Measurements from ENCODE around the gene FGF8.

FGF8 gene

DNA sequence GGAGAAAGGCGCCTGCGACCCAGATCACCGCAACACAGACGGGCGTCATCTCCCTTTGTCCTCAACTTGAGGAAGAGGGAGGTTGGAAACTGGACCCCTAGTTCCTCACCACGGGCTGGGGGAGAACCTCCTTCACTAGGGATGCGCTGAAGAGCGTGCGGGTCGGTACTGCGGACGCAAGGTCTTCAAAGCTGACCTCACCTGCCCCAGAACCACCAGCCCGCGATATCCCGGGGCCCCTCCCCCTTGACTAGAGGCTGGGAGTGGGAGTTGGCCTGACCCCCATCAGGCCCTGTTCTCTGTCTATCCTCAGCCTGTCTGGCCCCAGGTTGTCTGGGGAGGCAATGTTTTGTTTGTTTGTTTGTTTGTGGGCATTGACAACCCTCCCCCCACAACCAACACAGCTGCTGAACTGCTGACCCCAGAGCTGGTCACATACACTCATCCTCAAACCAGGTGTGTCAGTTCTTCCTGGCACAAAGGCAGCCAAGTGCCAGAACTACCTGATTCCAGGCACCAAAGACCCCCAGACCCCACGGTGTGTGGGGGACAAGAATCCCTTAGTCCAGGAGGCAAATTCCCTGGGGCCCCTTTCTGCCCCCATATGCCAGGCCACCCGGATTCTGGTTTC is 4.4 kb upstream of the FGF8 start:
- TF ChIP-seq JUND (IDR thresholded peaks at IDR 0.05; ENCODE audit: low read depth) = no peak
- DNase-seq (ENCODE audit: low read depth in 1 of 2, low spot score in 1 of 2) = peak in 1 of 2 experiments; percentile 18
- in situ Hi-C loops (cut with HindIII; ENCODE audit: low pct_unique_long_range_greater_than_20kb, low sequenced_read_pairs) = no loop called here

DNA sequence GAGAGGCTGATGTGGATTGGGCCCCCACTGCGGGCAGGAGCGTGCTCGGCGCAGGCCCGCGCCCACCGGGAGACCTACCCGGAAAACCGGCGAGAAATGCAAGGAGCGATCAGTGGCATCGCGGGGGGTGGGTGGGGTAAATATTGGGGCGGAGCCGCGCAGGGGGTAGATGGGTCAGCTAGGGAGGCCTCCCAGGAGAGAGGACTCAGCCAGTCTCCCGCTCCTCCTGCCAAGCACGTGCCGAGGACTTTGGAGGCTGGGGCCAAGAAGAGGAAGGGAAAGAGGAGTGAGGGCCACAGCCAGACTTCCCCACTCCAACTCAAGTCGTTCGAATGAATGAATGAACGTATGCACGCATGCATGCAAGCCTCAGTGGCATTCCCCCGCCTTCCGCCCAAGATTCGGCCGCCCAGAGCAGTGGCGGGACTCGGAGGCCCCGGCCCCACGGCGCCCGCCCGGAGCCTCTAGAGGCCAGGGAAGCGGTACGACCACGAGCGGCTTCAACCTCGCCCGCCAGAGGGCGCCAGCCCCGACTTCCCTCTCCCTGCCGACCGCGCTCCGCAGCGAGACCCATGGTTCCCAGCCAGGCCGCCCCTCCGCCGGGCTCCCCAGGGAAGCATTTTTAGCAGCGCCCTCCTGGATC is 3.8 kb upstream of the FGF8 start:
- in situ Hi-C loops (cut with HindIII; ENCODE audit: low pct_unique_long_range_greater_than_20kb, low sequenced_read_pairs) = no loop called here
- TF ChIP-seq JUND (IDR thresholded peaks at IDR 0.05; ENCODE audit: low read depth) = no peak
- peak; percentile 79 to 92 for DNase-seq (ENCODE audit: low read depth in 1 of 2, low spot score in 1 of 2)

DNA sequence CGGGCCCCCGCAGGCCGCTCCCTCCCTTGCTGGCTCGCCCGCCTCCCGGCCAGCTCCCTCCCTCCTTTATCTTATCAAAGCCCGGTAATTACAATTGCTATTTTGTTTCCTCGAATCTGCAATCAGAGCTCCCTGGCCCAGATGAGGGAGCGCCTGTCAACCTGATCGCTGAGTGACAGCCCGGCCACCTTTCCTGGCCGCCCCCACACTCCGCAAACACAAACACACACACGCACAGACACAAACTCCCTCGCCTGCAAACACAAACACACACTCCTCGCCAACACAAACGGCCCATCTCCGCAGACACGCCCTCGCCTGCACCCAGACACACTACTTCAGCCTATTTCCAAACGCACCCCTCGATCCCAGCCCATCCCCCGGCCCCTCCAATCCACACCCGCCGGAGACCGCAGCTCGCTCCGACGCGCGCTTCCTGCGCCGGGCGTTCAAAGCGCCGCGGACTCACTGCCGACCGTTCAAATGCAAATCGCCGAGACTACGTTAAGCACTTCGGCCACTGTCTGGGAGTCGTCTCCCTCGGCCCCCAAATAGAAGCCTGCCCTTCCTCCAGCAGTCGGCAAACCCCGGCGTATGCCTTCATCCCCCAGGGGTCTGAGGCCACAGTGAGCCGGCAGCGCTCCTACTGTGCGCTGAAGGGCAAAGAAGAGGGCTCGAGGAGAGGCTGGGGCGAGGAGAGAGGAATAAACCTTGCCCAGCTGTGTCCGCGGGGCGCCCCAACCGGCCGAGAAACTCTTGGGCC is 3.0 kb upstream of the FGF8 start:
- no peak for TF ChIP-seq JUND (IDR thresholded peaks at IDR 0.05; ENCODE audit: low read depth)
- DNase-seq (ENCODE audit: low read depth in 1 of 2, low spot score in 1 of 2) = peak in 1 of 2 experiments; percentile 41
- in situ Hi-C loops (cut with HindIII; ENCODE audit: low pct_unique_long_range_greater_than_20kb, low sequenced_read_pairs) = no loop called here

DNA sequence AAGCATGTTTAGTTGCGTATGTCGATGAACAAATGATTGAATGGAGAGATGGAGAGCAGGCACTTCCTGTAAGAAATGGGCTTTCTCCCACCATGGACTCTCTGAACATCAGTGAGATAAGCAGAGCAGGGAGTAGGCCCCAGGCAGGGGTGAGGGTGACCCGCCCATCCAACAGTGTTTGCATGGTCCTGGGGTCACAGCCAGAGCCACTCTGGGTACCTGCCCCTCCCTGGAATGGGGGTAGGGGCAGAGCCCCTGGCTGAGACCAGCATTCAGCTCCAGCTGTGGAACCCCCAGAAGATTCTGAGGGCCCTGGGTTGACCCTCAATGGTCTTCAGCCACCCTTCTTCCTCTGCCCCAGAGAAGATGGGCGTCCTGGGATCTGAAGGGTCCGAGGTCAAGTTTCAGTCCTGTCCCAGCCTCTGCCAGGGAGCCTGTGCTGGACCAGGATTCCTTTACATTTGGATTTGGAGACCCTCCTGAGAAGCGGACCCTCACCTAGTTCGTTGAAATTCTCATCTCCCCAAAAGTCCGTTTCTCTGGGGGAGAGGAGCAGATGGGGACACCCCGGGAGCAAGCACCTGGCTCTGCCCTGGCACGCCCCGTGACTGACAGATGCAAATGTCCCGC is 2.4 kb upstream of the FGF8 start:
- in situ Hi-C loops (cut with HindIII; ENCODE audit: low pct_unique_long_range_greater_than_20kb, low sequenced_read_pairs) = no loop called here
- no peak for TF ChIP-seq JUND (IDR thresholded peaks at IDR 0.05; ENCODE audit: low read depth)
- no peak for DNase-seq (ENCODE audit: low read depth in 1 of 2, low spot score in 1 of 2)

DNA sequence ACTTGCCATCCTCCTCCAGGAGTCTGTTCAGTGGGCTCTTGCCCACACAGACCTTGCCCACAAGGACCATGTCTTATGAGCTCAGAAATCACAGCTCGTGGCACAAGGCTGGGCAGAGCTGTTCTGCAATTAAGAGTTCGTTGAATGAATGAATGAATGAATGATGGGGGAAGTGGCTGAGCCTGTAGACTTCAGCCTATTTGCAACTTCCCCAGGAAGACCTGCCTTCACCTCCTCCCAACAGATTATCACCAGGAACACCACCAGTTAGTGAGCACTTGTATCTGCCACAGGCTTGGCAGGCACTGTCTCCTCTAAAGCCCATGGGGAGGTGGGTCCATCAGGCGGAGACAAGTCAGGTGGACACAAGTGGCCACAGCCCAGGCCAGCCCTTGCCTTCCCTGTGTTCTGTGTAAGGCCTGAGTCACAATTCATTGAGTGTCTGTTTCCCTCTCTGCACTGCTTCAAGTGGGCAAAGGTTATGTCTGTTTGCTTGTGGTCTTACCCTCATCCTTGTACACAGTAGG is 1.8 kb upstream of the FGF8 start:
- in situ Hi-C loops (cut with HindIII; ENCODE audit: low pct_unique_long_range_greater_than_20kb, low sequenced_read_pairs) = no loop called here
- no peak for DNase-seq (ENCODE audit: low read depth in 1 of 2, low spot score in 1 of 2)
- TF ChIP-seq JUND (IDR thresholded peaks at IDR 0.05; ENCODE audit: low read depth) = no peak

DNA sequence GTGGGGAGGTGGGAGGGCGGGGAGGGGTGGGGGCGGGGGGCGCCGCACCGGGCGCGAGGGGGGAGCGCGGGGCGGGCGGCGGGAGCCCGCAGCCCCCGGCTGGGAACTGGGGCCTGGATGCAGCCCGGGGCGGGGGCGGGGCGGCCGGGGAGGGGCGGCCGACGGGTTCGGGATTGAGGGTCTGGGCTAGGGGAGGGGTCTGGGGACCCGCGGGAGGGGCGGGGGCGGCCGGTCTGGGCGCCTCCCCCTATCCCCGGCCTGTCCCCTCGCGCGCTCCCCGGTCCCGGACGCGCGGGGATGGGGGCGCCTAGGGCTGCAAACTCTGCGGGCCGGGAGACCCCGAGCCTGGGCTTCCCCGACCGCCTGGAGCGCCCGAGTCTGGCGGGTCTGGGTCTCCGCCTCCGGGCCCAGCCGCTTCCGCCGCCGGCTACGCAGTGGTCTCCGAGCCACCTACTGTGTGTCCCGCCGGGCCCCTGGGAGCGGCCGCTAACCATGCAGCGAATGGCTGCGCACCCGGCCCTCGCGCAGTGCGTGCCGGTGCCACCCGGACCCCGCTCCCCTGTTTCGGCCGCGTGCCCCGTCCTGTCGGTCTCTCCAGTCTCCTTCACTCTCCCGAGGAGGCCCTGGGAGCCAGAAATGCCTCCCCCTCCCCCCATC is 375 bp upstream of the FGF8 start:
- in situ Hi-C loops (cut with HindIII; ENCODE audit: low pct_unique_long_range_greater_than_20kb, low sequenced_read_pairs) = no loop called here

DNA sequence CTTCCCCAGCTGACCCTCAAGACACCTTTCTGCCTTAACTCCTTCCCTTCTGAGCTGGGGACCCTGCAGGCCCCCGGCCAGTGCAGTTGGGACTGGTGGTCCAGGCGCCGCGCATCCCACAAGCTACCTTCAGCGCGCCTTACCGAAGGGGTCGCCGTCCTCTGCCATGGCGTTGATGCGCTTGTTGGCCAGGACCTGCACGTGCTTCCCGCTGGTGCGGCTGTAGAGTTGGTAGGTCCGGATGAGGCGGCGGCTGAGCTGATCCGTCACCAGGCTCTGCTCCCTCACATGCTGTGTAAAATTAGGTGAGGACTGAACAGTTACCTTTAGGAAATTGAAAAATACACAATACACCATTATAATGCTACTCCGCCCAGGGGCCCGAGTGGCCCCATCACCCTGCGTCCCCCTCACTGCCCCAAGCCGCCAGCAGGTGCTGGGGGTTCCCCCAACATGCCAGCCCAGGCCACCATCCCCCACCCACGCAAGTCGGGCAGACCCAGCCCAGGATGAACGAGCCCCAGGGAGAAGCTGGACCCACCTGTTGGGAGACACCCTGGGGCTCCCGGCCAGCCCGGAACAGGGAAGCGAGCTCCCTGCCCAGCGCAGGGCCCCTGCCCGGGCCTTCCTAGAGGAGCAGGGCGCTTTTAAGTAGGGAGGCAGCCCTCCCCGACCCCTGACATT is 1.2 kb downstream of the FGF8 start:
- DNase-seq (ENCODE audit: low read depth in 1 of 2, low spot score in 1 of 2) = no peak
- no peak for TF ChIP-seq JUND (IDR thresholded peaks at IDR 0.05; ENCODE audit: low read depth)
- in situ Hi-C loops (cut with HindIII; ENCODE audit: low pct_unique_long_range_greater_than_20kb, low sequenced_read_pairs) = no loop called here

More for the DNA sequence above, 375 bp upstream of the FGF8 start:
- TF ChIP-seq JUND (IDR thresholded peaks at IDR 0.05; ENCODE audit: low read depth) = no peak
- no peak for DNase-seq (ENCODE audit: low read depth in 1 of 2, low spot score in 1 of 2)

DNA sequence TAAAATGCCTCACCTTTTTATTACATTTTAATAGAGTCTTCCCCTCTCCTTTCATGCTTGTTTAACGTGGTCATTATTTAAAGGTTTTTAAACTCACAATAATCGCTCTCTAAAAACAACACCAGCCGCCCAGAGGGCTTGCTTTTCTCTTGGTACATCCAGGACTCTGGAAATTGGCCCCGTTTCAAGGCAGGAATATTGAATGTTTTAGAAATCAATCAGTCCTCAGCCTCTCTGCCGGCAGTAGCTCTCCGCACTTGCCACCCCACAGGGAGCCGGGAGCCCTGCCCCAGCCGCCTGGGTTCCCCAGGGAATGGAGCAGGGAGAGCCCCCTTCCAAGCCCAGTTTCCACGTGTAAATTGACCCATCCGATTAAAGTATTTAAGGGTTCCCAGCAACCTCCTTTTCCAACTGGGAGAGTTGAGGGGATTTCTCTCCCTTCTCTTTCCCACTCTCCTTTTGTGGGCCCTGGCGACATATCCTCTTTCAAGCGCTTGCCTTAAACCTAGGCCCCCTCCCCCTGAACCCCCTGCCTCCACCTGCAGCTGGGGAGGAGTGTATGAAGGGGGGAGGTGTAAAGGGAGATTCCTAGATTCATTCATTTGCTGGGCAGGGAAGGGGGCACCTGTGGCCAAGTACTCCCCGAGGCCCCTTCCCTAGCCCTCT is 1.9 kb downstream of the FGF8 start:
- no peak for TF ChIP-seq JUND (IDR thresholded peaks at IDR 0.05; ENCODE audit: low read depth)
- in situ Hi-C loops (cut with HindIII; ENCODE audit: low pct_unique_long_range_greater_than_20kb, low sequenced_read_pairs) = no loop called here
- DNase-seq (ENCODE audit: low read depth in 1 of 2, low spot score in 1 of 2) = no peak

DNA sequence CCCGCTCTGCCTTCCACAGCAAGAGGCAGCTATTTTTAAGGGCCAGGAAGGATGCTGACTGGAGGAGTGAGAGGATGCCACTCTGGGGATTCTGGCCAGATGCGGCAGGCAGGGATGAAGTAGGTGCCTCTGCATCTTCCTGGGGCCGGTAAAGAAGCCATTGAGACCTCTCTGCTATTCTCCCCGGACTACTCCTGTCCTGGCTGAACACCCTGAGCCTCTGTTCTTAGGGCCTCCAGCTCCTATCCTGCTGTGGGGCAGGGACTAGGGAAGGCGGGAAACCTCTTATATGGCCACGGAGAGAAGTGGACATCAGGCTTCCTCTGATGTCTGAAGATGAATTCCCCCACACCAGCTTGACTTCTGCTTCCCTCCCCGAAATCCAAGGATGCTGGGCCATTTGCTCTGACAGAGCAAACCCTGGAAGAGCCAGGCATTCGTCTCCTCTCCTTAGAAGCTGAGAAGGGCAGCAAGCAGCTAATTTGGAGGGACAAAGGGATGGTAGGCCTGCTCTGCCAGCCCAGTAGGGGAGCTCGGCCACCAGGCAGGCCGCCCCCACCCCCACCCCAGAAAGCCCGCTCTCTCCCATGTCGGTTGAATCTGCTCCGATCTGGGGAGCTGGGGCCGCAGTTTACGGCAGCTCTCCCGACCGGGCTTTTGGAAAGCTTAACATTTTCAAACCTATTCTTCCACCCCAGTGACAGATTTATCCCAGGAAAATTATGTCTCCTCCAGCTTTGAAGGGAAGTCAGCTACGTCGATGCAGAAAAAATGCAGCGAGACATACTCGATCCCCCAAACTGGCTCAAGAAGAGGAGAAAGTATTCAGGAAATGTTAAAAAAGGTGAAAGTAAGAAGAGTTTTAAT is 2.8 kb downstream of the FGF8 start:
- no peak for DNase-seq (ENCODE audit: low read depth in 1 of 2, low spot score in 1 of 2)
- TF ChIP-seq JUND (IDR thresholded peaks at IDR 0.05; ENCODE audit: low read depth) = no peak
- in situ Hi-C loops (cut with HindIII; ENCODE audit: low pct_unique_long_range_greater_than_20kb, low sequenced_read_pairs) = no loop called here

DNA sequence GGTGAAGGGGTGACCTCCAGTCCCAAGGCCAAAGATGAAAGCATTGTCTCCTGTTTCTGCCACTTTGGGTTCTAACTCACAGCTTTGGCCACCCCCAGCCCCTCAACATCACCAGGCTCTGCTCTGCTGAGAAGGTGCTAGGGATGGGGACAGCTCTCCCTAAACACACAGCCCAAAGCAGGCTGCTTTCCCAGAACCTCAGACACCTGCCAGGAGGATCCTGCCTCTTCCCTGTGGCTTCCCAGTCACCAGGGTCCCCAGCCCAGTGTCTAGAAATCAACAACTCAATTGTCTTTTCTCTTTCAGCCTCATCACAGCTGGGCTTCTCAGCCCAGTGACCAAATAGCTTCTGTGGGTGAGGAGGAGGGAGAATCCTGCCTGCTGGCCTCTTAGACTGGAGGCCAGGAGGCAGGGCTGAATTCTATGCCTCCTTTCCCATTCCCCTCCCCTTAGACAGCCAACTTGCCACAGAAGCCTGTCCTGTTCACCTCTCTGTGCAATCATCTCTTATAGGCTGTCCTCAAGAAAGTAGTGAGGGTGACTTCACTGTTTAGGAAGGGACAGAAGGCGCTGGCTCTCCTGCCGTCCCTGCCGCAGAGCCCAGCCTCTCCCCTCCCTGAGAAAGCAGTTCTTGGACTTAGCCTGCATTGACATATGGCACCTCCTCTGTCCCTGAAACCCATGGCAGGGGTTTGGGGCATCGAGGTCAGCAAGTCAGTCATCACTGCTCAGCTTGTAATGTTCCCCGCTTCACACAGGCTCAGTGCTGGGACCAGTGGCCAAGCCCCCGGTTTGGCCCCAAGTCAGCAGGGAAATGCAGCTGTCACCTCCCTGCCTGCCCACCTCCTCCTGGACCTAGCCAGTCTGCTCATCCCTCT is 3.7 kb downstream of the FGF8 start:
- in situ Hi-C loops (cut with HindIII; ENCODE audit: low pct_unique_long_range_greater_than_20kb, low sequenced_read_pairs) = no loop called here
- no peak for DNase-seq (ENCODE audit: low read depth in 1 of 2, low spot score in 1 of 2)
- TF ChIP-seq JUND (IDR thresholded peaks at IDR 0.05; ENCODE audit: low read depth) = no peak
